HG02610 (cell line): Measurements from ENCODE around the gene CLSTN2.

Source experiments
- ATAC-seq: cut with Tn5 transposase; IDR thresholded peaks from one replicate; pipeline ENCODE4 v1.9.1; 2021; ENCODE audit warnings: mild to moderate bottlenecking, moderate library complexity; ENCODE audit not compliant: unreplicated experiment

Gene CLSTN2

DNA sequence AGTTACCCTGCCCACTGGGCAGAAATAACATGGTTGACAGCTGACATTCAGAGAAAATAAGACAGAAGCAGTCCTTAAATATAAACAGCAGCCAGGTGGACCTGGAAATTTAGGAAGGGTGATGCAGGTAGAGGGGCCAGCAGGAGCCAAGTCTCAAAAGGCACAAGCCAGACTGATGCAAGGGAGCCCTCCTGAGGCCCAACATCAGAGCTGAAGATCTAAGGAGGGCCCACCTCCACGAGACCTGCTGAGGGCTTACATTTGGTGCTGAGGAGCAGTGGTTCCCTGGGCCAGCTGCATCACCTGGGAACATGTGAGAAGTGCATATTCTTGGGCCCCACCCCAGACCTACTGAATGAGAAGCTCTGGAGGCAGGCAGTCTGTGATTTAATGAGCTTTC is 637.3 kb downstream of the CLSTN2 start:
- no peak for ATAC-seq

DNA sequence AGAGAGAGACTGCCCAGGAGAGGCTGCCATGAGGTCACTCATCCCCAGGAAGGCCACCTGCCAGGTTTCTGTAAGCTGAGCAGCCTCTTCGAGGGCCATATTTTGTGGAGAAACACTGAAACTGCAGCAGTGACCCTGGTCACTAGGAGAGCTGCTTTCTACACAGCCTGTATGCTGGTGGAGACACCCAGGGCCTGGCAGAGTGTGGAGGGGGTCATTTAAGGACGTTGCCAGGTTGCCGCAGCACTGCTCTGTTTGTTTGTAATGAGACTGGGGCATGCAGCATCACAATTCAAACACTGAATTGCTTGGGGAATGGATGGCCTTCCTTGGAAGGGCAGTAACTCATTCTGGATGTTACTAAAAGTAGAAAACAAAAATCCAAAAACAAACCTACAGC is 638.0 kb downstream of the CLSTN2 start:
- no peak for ATAC-seq

DNA sequence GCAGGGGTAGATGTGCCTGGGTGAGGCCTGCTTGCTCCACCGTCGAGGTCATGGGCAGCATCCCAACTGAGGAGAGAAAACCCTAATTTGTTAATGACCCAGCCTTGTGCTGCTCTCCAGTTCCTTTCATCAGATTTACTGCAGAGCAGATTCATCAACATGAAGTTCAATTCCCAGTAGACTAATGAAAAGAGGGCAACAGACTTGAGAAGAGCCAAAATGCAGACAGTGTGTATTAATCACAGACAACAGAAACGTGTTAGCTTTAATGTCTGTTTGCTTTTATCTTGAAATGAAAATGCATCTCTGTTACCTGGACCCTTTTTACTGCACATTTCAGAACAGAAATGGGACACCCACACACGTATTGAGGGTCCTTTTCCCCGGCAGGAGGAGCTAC is 639.4 kb downstream of the CLSTN2 start:
- ATAC-seq = no peak

- ATAC-seq = no peak
Observed at GRCh38 chr3:140576449-140576848, 641.5 kb downstream of the CLSTN2 start.

GRCh38 chr3:140577911-140578310 is 642.9 kb downstream of the CLSTN2 start:
- ATAC-seq = no peak

DNA sequence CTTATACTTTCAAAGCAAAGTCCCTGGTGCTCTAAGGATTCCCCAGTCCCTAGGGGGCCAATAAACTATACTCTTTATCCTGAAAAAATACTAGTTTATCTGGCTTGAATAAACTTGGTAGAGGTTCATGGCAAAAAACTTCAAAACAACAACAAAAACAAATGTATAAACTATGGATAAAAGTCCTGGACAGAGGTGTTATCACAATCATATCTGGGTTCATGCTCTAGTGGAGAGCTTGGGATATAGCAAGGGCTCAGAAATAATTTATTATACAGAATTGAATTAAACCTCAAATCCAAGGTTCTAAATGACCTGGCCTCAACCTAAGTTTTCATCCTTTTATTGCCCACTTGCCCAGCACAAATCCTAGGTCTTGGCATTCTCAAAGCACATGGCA is 644.3 kb downstream of the CLSTN2 start:
- ATAC-seq = no peak

DNA sequence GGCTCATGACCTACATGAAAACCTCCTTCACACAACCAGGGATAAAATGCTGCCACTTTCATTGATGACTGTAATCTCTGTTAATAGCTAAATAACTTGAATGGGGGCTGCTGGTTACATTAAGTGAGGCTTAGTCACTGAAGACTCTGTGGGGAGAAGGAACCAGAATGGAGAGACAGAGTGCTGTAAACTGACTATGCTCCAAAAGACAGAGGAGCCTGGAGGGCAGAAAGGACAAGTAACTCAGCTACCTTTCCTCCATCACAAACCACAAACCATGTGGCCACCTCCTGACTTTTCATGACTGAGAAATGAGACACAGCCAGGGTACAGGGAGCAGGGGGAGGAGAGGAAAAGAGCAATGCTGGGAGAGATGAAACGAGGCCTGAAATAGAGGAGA is 645.8 kb downstream of the CLSTN2 start:
- no peak for ATAC-seq

DNA sequence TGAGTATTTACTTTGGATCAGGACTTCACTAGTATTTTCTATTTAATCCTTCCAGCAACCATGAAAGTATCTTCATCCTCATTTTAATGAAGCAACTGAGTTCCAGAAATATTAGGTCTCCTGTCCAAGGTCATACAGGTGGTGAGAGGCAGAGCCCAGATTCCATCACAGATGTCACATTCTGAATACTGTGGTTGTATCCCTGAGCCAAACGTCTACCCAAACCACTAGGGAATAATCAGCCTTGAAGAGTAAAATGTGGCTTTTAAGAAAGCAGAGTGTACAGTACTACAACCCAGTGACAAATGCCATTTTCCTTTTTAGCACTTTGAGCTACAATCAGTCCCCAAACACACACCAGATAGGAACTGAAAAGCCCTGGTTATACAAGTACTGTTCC is 649.6 kb downstream of the CLSTN2 start:
- no peak for ATAC-seq

GRCh38 chr3:140585828-140586227 is 650.8 kb downstream of the CLSTN2 start:
- ATAC-seq = no peak

DNA sequence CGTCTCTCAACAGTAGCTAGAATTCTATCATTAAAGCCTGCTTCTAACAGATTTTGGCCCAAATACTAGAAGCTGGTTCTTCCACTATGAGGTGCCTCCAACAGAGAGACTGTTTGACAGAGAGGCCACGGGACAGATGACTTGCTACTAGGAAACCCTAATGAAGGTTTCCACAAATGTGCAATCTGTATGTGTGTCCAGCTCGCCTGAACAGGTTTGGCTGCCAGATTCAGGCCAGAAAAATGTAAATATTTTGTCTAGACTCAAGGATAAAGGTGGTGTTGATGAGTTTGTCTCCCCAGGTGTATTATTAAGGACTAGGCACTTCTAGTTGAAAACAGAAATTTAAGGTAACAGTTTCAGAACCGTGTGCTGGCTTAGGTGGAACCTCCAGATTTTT is 651.3 kb downstream of the CLSTN2 start:
- ATAC-seq = no peak

DNA sequence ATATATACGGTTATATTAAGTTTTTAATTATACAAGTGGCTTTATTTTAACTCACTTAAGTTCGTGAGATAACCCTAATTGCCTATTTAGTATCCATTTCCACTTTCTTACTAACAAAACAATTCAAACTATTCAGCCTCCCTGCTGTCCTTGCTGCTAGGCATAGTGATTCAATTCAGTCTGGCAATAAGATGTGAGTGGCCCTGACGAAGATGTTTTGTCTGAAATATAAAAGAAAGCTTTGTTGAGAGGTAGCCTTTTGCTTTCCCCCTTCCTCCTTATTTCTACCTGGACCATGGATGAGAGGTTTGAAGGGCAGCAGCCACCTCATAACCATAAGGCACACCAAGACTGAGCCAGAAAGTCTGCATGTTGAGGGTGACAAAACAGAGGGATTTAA is 653.6 kb downstream of the CLSTN2 start:
- no peak for ATAC-seq

DNA sequence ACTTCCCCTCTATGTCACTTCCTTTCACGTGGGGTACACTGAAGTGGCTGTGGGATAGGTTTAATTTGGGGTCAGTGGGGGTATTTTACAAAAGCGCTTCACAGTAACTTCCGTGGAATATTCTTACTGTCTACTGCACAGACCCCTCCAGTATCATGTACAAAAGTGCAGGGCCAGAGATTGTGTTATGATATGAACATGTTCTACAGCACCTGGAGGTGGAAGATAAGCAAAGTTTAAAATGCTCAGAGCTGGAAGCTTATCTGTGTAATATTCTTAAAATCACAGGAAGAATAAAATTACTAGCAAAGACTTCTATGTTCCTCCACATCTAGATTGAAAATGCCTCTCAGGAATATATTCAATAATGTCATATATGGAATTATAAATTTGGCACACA is 658.8 kb downstream of the CLSTN2 start:
- ATAC-seq = no peak

DNA sequence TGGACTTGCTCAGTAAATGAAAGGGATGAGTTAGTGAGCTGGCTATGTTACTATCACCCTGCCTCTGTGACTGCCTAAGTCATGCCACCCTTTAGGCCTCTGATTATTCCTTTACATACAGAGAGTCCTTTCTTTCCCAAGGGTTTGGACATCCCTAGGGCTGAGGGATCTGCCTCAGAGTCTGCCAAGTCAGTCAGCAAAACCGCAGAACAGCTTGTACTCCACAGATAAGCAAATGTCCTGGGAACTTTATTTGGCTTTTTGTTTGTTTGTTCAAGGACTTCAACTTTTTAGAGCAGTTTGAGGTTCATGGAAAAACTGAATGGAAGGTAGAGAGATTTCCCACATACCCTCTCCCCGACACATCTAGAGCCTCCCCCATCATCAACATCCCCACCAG is 660.3 kb downstream of the CLSTN2 start:
- no peak for ATAC-seq

DNA sequence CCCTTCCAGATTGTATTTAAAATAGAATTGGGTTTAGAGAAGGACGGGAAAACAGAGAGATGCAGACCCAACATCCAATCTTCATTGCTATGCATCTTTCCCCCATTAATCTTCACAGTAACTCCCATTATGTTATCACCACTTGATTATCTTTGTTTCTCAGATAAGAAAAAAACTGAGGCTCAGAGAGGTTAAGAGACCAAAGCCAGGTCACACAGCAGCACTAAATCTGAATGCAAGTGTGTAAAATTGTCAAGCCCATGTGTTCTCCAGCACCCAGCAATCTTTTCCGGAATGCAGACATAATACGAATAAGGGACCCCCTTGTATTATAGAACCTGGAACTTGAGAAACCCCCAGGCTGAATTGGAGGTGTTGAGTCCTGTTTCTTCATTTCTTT is 662.4 kb downstream of the CLSTN2 start:
- no peak for ATAC-seq

- ATAC-seq = no peak
Observed at GRCh38 chr3:140597792-140598191, 662.8 kb downstream of the CLSTN2 start.

GRCh38 chr3:140599009-140599408 is 664.0 kb downstream of the CLSTN2 start:
- ATAC-seq = no peak

- no peak for ATAC-seq
Observed at GRCh38 chr3:140599496-140599895, 664.5 kb downstream of the CLSTN2 start.

- no peak for ATAC-seq
Observed at GRCh38 chr3:140601881-140602280, 666.9 kb downstream of the CLSTN2 start.

DNA sequence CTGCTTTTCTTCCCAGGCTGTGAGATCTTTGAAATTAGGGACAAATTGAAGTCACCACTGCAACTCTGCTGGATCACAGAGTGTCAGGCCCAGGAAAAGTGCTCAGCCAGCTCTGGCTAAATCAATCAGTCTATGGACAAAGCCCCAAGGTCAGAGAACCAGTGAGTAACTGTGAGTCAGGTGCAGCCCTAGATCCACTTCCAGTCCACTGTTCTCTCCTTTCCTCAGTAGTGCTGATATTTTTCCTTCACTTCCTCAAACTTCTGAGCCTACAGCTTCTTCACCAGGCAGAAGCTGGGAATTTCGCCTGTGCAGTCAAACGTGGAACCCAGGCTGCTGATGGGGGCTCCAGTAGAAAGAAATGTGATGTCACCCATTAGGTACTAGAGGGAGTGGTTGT is 667.8 kb downstream of the CLSTN2 start:
- ATAC-seq = no peak

DNA sequence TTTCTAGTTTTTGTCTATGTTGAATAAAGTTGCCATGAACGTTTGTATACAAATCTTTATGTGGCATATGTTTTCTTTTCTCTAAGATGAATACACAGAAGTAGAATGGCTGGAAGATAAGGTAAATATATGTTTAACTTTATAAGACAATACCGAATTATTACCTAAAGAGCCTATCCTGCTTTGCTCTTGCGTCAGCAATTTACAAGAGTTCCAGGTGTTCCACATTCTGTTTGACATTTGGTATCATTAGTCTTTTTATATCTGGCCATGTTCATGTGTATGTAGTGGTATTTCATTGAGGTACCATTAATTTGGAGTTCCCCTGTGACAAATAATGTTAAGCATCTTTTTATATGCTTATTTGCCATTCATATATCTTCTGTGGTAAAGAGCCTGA is 668.8 kb downstream of the CLSTN2 start:
- ATAC-seq = no peak

- no peak for ATAC-seq
Observed at GRCh38 chr3:140610544-140610943, 675.6 kb downstream of the CLSTN2 start.

DNA sequence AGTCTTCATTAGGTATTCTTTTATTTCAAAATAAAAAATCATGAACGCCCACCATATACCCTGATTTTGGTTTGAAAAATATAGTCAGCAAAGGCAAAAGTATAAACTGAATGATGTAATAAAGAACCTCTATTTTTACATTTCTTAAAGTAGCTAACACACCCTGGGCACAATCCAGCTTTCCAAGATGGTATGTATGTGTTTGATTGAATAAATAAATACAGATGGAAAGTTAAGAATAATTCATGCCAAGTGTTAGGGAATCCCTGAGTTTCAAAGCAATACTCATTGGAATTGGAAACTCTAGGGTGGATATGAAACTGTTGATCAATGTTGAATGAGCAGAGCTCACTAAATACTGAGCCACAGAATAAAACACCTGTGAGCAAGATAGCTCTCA is 679.0 kb downstream of the CLSTN2 start:
- no peak for ATAC-seq

DNA sequence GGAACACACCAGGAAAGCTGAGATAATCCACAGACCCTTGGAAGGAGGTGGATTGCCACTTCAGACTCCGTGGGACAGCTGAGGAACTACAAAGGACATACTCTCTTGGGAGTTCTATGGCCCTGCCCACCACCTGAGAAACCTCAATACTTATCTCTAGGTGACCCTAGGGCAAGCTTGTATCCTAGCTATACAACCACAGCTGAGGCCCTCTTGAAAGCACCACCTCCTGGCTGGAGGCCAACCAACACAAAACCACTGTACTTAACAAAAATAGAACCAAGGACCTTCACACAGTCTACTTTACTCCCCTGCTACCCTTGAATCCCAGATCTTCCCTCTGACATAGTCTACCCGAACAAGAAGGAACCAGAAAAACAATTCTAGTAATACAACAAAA is 682.1 kb downstream of the CLSTN2 start:
- no peak for ATAC-seq

GRCh38 chr3:140626856-140627255 is 691.9 kb downstream of the CLSTN2 start:
- no peak for ATAC-seq
